GM18907 (cell line): ENCODE results near the gene RYR2.
A peak's percentile ranks its signal among the peaks of the same experiment; 100 is the strongest.
"Not testable (repeated sequence)": the region's sequence is repeated elsewhere in the genome, so short reads cannot be mapped to it uniquely, and the experiment has no call there.

ENCODE experiments used
- ATAC-seq: cut with Tn5 transposase; IDR thresholded peaks from one replicate; pipeline ENCODE4 v1.9.1; 2021; ENCODE audit warnings: mild to moderate bottlenecking, moderate library complexity; ENCODE audit not compliant: unreplicated experiment

The RYR2 gene

DNA sequence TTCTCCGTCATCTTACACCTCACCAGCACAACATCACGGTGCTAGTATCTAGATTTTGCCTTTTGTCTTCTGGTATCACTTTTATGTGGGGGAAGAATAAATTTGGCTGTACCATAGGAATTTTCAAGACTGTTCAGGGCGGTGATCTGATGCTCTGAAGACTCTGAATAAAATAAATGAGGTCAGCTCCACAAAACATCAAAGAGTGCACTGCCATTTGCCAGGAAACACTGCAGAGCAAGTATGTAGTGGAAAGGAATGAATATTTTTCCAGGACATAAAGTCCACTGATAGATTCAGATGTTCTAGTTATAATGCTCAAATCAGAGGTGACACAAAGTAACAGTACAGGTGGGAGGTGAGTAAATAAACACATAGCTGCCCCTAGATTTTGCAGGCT is 792.5 kb downstream of the RYR2 start:
- ATAC-seq, result no peak

DNA sequence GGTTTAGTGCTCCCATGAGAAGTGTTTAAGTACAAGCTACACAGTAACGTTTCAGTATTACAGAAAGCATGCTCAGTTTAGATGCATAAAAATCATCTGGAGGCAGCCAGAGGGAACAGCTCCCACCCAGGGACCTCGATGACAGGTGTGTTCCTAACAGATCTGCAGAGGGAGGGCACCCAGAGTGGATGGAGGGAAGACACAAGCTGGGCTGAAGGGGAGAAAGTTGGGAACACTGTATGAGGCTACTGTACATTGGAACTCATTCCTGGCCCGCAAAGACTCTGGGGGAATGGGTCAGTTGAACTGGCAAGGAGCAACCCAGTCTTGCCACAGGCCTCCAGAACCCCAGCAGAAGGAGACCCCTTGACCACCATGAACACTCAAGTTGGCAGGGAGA is 796.3 kb downstream of the RYR2 start:
- ATAC-seq, result no peak

GRCh38 chr1:237838904-237839534 is 797.0 kb downstream of the RYR2 start:
- ATAC-seq, result no peak

DNA sequence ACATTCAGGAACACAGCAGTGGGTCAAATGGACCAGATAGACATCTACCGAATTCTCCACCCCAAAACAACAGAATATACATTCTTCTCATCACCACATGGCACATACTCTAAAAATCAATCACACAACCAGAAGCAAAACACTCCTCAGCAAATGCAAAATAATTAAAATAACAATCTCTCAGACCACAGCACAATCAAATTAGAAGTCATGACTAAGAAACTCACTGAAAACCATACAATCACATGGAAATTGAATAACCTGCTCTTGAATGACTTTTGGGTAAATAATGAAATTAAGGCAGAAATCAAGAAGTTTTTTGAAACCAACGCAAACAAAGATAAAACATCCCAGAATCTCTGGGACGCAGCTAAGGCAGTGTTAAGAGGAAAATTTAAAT is 799.5 kb downstream of the RYR2 start:
- no peak for ATAC-seq

DNA sequence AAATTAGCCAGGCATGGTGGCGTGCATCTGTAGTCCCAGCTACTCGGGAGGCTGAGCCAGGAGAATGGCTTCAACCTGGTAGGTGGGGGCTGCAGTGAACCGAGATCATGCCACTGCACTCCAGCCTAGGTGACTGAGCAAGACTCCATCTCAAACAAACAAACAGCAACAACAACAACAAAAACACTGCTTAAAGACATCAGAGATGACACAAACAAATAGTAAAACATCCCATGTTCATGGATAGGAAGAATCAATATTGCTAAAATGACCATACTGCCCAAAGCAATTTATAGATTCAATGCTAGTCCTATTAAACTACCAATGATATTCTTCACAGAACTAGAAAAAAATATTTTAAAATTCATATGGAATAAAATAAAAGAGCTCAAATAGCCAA is 801.5 kb downstream of the RYR2 start:
- not testable (repeated sequence) for ATAC-seq

DNA sequence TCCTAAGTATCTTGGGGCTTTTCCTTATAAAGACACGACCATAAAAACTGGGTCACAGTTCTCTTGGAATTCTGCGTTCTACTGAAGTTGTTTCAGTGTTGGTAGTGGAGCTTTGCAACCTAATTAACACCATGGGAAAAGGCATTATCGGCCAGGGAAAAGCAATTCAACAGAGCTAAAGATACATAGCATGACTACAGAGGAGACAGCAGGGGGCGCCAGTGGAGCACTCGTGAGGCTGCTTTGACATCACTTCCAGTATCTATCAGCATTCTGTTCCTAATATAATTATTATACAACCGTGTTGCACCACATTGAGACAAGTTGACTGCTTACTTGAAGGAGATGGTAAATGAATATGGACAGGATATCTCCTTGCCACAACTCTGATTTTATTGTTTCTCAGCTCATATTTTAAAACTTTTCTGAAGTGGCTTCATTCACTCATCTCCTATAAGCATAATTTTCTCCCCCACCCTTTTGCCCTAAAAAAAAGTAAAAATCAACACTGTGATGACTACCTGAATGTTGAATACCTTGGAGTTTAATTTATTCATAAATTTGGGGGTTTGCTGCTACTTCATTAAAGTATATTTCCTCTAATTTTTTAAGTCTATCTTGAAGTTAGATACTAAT is 809.3 kb downstream of the RYR2 start:
- ATAC-seq, result no peak

DNA sequence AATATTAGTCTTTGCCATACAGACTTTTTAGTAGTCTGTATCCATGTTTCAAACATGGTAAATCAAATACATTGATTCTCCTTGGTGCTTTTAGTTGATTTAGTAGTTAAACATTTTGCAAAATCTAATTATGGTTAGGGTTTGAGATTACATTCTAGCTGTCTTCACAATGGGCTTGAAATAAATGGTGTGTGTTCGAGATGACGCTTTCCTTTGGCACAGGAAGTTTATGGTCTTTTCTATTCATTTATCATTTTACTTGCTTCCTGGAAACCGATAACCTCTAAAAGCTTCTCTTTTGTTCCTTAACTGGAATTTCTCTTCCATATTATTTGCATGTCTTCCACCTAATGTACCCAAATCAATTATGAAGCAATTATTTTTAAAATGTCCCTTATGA is 810.4 kb downstream of the RYR2 start:
- no peak for ATAC-seq

GRCh38 chr1:237857455-237857854 is 815.5 kb downstream of the RYR2 start:
- no peak for ATAC-seq

DNA sequence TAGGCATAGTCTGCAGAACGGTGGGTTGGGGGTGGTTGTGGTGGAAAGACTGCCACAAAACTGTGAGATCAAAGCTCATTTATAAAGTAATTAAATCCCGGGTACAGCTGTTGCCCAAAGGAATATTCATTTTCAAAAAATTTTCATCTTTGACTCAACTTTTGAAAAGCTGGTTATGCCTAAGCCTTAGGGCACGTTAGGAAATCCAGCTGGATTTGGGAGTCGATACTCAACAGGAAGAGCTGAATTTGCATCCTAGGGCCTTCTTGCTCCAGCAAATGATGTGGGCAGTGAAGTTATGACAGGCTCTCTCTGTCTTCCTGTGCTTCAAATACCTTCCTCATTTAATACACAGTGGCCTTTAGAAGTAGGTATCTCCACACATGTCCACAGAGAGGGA is 817.0 kb downstream of the RYR2 start:
- no peak for ATAC-seq

- no peak for ATAC-seq
Observed at GRCh38 chr1:237861944-237862343, 820.0 kb downstream of the RYR2 start.

DNA sequence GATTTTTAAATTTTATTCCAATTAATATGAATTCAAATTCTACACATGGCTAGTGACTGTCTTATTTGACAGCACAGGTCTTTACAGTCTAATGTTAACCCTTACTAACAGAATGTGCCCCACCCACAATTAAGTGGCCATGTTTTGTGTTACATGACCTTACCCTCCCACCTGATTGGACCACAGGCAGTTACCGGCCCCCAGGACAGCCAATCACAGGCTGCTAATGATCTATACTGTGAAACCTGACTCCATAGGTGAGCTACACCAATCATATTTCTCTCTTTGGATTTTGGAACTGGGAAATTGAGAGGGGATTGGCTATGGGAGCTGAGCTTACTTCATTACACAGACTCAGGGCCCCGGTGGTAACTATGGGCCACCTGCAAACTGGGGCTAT is 821.2 kb downstream of the RYR2 start:
- ATAC-seq, result no peak

GRCh38 chr1:237864338-237865244 is 822.6 kb downstream of the RYR2 start:
- ATAC-seq, result peak; percentile 75

GRCh38 chr1:237867380-237867888 is 825.5 kb downstream of the RYR2 start:
- no peak for ATAC-seq

GRCh38 chr1:237868817-237869600 is 827.0 kb downstream of the RYR2 start:
- no peak for ATAC-seq

DNA sequence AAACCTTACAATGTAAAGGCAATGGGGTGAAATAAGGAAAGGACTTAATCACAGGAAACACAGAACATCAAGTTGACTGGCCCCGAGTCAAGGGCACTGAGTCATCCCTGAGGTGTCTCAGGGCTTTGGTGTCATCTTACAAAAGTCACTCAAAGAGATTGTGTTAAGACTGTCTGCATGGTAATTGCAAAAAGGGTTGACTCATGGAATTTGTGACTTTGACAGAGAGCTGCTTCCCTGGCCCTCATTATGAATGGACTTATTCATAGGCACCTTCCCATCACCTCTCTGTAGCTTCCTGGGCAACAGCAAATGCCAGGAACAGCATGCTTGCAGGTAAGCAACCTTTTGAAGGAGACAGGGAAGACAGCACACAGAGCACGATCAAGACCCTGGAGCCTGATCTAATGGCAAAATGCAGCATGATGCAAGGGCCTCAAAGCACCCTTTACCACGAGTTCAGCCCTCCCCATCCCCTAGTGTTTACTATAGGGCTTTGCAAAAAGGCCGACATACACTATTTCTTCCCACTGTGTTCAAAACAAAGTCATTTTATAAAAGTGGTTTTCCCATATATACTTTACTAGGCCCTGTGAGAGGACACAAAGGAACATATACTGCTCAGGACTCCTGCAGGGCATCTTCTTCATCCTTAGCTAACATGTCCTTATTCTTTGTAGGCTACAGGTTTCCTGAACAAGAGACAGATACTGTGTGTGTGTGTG is 831.7 kb downstream of the RYR2 start:
- no peak for ATAC-seq

- ATAC-seq, result no peak
Observed at GRCh38 chr1:237875291-237875690, 833.3 kb downstream of the RYR2 start.

DNA sequence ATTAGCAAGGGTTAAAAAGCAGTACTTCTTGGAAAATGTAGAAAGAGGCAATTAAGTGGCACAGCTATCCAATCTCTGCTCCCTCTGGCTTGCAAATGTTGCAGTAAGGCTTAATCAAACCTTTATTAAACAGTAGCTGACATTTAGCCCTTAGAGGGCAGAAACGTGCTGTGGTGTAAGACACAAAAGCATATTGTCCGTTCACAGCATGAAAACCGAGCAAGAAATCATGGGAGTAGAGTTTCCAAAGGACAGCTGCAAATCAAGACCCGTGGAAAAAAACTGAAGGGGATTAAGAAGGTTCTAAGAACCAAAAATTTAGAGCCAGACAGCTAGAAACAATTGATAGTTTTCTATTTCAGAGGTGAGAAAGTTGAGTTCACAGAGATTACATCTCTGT is 835.6 kb downstream of the RYR2 start:
- no peak for ATAC-seq

DNA sequence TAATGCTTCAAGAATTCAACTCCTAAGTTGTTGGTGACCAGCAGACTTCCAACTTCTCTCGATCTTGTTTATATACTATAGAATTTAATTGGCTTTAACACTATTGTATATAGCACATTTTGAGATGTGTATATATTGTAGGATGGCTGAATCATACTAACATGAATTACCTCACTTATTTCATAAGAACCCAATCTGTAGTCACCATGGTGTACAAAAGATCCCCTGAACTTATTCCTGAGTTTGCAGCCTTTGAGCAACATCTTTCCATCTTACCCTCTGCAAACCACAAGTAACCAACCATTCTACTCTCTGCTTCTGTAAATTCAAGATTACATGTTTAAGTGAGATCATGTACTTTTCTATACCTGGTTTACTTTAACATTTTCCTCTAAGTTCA is 836.4 kb downstream of the RYR2 start:
- ATAC-seq, result no peak

GRCh38 chr1:237879195-237879594 is 837.2 kb downstream of the RYR2 start:
- ATAC-seq, result no peak
